Endothelial cell of umbilical vein (primary cell): ENCODE measurements around the gene CCDC188. TPM values are rescaled to one million over a fixed set of nuclear protein-coding genes. Genes with fewer than 3 reads are reported as not detected.
A peak's percentile ranks its signal among the peaks of the same experiment; 100 is the strongest.

ENCODE experiments used
- BruUV-seq: library from RNA; stranded (reverse); fragments of 400-500 nt; replicated peaks from 2 replicates; lab custom pipeline; 2021; lab: Mats Ljungman, UMichigan
- CTCF ChIA-PET: fragments of 300-600, 350-600 bp; sonication (Branson Sonifier 250); formaldehyde crosslinking; loops from one replicate; lab custom pipeline; 2021; ENCODE audit warnings: antibody characterized with exemption, inconsistent platforms; lab: Charles Lee
- POLR2A ChIA-PET: fragments of 300-600, 350-600 bp; sonication (Branson Sonifier 250); formaldehyde crosslinking; loops from one replicate; lab custom pipeline; 2021; ENCODE audit warnings: antibody characterized with exemption, inconsistent platforms; lab: Charles Lee
- DNase-seq: peaks from one replicate; pipeline ENCODE4 v3.0.0-alpha.2; 2011; ENCODE audit warnings: low read depth, low spot score
- FAIRE-seq: peaks from 2 replicates; lab custom pipeline; 2011; peaks lifted over from hg19 to GRCh38; lab: Jason Lieb, UNC
- H2AFZ ChIP-seq: 2 replicates; pipeline ENCODE4 v1.6.0; 2012; ENCODE audit warnings: low read depth, low read length, control low read depth, inconsistent platforms
- H3K27ac ChIP-seq: 2 replicates; pipeline ENCODE4 v1.5.1; 2011; ENCODE audit warnings: low read depth, mild to moderate bottlenecking, control low read depth, low read length, moderate library complexity; ENCODE audit not compliant: insufficient read depth
- H3K27me3 ChIP-seq, 2 experiments: 2 replicates each; pipeline versions ENCODE4 v1.6.0 to v1.6.1; 2011; ENCODE audit warnings: low read length in 2 of 2, mixed read lengths in 1 of 2; ENCODE audit not compliant: control insufficient read depth in 2 of 2, insufficient read depth in 2 of 2
- H3K36me3 ChIP-seq, 2 experiments: 2 replicates in 1 of 2; 3 replicates in 1 of 2; pipeline ENCODE4 v1.5.1; 2011; ENCODE audit warnings: low read length in 2 of 2, mild to moderate bottlenecking in 1 of 2, moderate library complexity in 1 of 2; ENCODE audit not compliant: control insufficient read depth in 2 of 2, insufficient read depth in 2 of 2; ENCODE audit errors: extremely low read depth in 1 of 2
- H3K4me1 ChIP-seq: 3 replicates; pipeline ENCODE4 v1.5.1; 2011; ENCODE audit warnings: mild to moderate bottlenecking, low read length; ENCODE audit not compliant: control insufficient read depth, insufficient read depth; ENCODE audit errors: extremely low read depth
- H3K4me2 ChIP-seq: 2 replicates; pipeline ENCODE4 v1.6.1; 2011; ENCODE audit warnings: low read length, control low read depth, mixed read lengths; ENCODE audit not compliant: insufficient read depth
- H3K4me3 ChIP-seq, 3 experiments: fragments of 200-600 bp in 1 of 3; sonication (generic), shearing (Covaris generic) in 1 of 3; replicated peaks in 1 of 3; 2 replicates each; pipeline ENCODE4 v1.5.1; 2011 to 2016; ENCODE audit warnings: control low read depth in 3 of 3, low read length in 3 of 3, mild to moderate bottlenecking in 2 of 3, inconsistent platforms in 1 of 3, low read depth in 1 of 3, moderate library complexity in 1 of 3; ENCODE audit not compliant: insufficient read depth in 1 of 3
- H3K79me2 ChIP-seq: 2 replicates; pipeline ENCODE4 v1.6.0; 2012; ENCODE audit warnings: low read length, inconsistent platforms; ENCODE audit not compliant: control insufficient read depth, insufficient read depth
- H3K9ac ChIP-seq: replicated peaks from 2 replicates; pipeline ENCODE3; 2011; ENCODE audit warnings: low read length, control low read depth; ENCODE audit not compliant: insufficient read depth; ENCODE audit errors: extremely low read depth
- H3K9me1 ChIP-seq: replicated peaks from 3 replicates; pipeline ENCODE4 v1.6.0; 2011; ENCODE audit warnings: mild to moderate bottlenecking, low read length; ENCODE audit not compliant: control insufficient read depth, insufficient read depth; ENCODE audit errors: extremely low read depth
- H3K9me3 ChIP-seq: replicated peaks from 2 replicates; pipeline ENCODE4 v1.5.1; 2012; ENCODE audit warnings: low read length, inconsistent platforms; ENCODE audit not compliant: control insufficient read depth, insufficient read depth
- H4K20me1 ChIP-seq: replicated peaks from 2 replicates; pipeline ENCODE3; 2011; ENCODE audit warnings: mild to moderate bottlenecking, low read length; ENCODE audit not compliant: control insufficient read depth, insufficient read depth; ENCODE audit errors: extremely low read depth
- EZH2 ChIP-seq: IDR thresholded peaks from 2 replicates; pipeline ENCODE4 v1.6.1; 2012; ENCODE audit warnings: borderline replicate concordance, low read depth, mild to moderate bottlenecking, moderate library complexity, low read length, inconsistent platforms; ENCODE audit not compliant: severe bottlenecking
- FOS ChIP-seq: IDR thresholded peaks from 2 replicates; pipeline ENCODE4 v1.6.1; 2011; ENCODE audit warnings: mild to moderate bottlenecking, low read length, moderate library complexity, borderline replicate concordance; ENCODE audit not compliant: insufficient read depth
- GATA2 ChIP-seq: IDR thresholded peaks from 2 replicates; pipeline ENCODE4 v1.7.0; 2011; ENCODE audit warnings: low read depth, mild to moderate bottlenecking, moderate library complexity, mixed read lengths, low read length; ENCODE audit not compliant: insufficient read length, insufficient read depth
- JUN ChIP-seq: IDR thresholded peaks from 2 replicates; pipeline ENCODE4 v1.6.1; 2011; ENCODE audit warnings: borderline replicate concordance, low read depth; ENCODE audit not compliant: insufficient read length, insufficient read depth
- MYC ChIP-seq: IDR thresholded peaks from one replicate; pipeline ENCODE4 v1.6.1; 2011; ENCODE audit warnings: mild to moderate bottlenecking, low read depth, low read length
- POLR2A ChIP-seq: IDR thresholded peaks from 2 replicates; pipeline ENCODE4 v1.6.1; 2012; ENCODE audit warnings: low read depth, mild to moderate bottlenecking, control low read depth, low read length
- POLR2AphosphoS5 ChIP-seq: IDR thresholded peaks from 2 replicates; pipeline ENCODE4 v1.6.1; 2012; ENCODE audit warnings: low read depth, mild to moderate bottlenecking, control low read depth, low read length, moderate library complexity; ENCODE audit not compliant: insufficient read depth
- dilution Hi-C: fragments of 300-500 bp; cut with MboI; formaldehyde crosslinking; loops from one replicate; pipeline ENCODE4 v1.15.0; 2019; ENCODE audit warnings: low sequenced_read_pairs; ENCODE audit not compliant: extremely low pct_ligation_motif_present
- intact Hi-C: fragments of 100-400 bp; cut with micrococcal nuclease; formaldehyde crosslinking; loops from one replicate; pipeline ENCODE4 v1.10.0; 2022
- polyA plus RNA-seq, 4 experiments: library from polyadenylated mRNA; depleted of rRNA in 3 of 4; stranded (reverse) in 3 of 4; unstranded in 1 of 4; fragments of >200 nt; gene quantifications; 2 replicates each; pipeline versions ENCODE4 v1.2.1 to v1.2.3, GENCODE V29; 2011 to 2012; ENCODE audit warnings: missing spikeins in 1 of 4
- total RNA-seq: library from RNA; stranded (reverse); gene quantifications from 2 replicates; pipeline ENCODE4 v1.2.3, GENCODE V29; 2021
- TF ChIP-seq, protein P1 (sequence below), 2 donors: IDR thresholded peaks; 1 replicate in 1 of 2; 2 replicates in 1 of 2; pipeline ENCODE4 v1.5.1; 2011; ENCODE audit warnings: low read length in 2 of 2, mild to moderate bottlenecking in 2 of 2, moderate library complexity in 2 of 2, control low read depth in 1 of 2, inconsistent platforms in 1 of 2, low read depth in 1 of 2; ENCODE audit not compliant: insufficient read depth in 1 of 2; ENCODE audit errors: extremely low read depth in 1 of 2
- TF ChIP-seq, protein P2 (sequence below): IDR thresholded peaks from 2 replicates; pipeline ENCODE4 v1.6.1; 2011; ENCODE audit not compliant: insufficient read depth, insufficient read length

Gene CCDC188
- total and polyA plus RNA-seq, 2 donors (not counting 3 experiments of a cell fraction or from before 2014, with no cell fraction given): 9.4 to 9.8 TPM

DNA sequence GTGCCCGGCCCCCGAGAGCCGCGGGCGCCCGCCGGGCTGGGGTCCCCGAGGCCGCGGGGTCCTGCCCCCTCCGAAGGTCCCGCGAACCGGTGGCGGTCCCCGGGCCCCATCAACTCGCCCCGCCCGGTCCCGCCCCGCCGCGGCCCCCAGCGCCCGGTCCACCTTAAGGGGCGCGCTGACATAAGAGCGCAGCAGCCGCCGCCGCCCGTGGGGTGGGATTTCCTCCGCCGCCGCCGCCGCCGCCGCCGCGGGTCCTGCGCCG is 19.3 kb downstream of the CCDC188 start, which contains the start of gene ZDHHC8:
ZDHHC8 (plus strand) TSS at position 208 of the 262 bp plus-strand sequence. CDS start 144 bp downstream, outside the sequence.
- no peaks in the 10 kb centered on the region for H3K27me3 ChIP-seq
- H3K27ac ChIP-seq: peak within 1 kb of the TSS; percentile 46
- H3K36me3 ChIP-seq: peaks cover 0 to 2% of the 10 kb centered on the region in 2 experiments
- peak within 1 kb of the TSS; percentile 45 for H3K4me2 ChIP-seq
- CTCF ChIA-PET: no interaction called here
- no TSS peak for BruUV-seq
- intact Hi-C loops (no loop called here), dilution Hi-C loops (no loop called here)
- no peaks in the 10 kb centered on the region for H4K20me1 ChIP-seq
- no peak for FAIRE-seq
- peaks cover 6% of the 10 kb centered on the region for H3K4me1 ChIP-seq
- peak within 1 kb of the TSS; percentile 65 to 85 (median 69) for H3K4me3 ChIP-seq
- H2AFZ ChIP-seq: peak within 1 kb of the TSS; percentile 77
- H3K9me3 ChIP-seq: no peaks in the 10 kb centered on the region
- TF ChIP-seq, protein P1, sequence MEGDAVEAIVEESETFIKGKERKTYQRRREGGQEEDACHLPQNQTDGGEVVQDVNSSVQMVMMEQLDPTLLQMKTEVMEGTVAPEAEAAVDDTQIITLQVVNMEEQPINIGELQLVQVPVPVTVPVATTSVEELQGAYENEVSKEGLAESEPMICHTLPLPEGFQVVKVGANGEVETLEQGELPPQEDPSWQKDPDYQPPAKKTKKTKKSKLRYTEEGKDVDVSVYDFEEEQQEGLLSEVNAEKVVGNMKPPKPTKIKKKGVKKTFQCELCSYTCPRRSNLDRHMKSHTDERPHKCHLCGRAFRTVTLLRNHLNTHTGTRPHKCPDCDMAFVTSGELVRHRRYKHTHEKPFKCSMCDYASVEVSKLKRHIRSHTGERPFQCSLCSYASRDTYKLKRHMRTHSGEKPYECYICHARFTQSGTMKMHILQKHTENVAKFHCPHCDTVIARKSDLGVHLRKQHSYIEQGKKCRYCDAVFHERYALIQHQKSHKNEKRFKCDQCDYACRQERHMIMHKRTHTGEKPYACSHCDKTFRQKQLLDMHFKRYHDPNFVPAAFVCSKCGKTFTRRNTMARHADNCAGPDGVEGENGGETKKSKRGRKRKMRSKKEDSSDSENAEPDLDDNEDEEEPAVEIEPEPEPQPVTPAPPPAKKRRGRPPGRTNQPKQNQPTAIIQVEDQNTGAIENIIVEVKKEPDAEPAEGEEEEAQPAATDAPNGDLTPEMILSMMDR (IDR thresholded peaks at IDR 0.05; ENCODE audit: extremely low read depth in 1 of 2, insufficient read depth in 1 of 2, low read depth in 1 of 2, low read length in 2 of 2): no peak
- no peak for TF ChIP-seq FOS
- no peak for TF ChIP-seq EZH2
- TF ChIP-seq MYC: no peak
- TF ChIP-seq POLR2A: no peak
- TF ChIP-seq JUN: no peak
- no peak for TF ChIP-seq POLR2AphosphoS5
- TF ChIP-seq, protein P2, sequence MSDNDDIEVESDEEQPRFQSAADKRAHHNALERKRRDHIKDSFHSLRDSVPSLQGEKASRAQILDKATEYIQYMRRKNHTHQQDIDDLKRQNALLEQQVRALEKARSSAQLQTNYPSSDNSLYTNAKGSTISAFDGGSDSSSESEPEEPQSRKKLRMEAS: no peak
- TF ChIP-seq GATA2: no peak
- peak within 1 kb of the TSS; percentile 71 for H3K9ac ChIP-seq
- DNase-seq: no peak
- H3K79me2 ChIP-seq: peaks cover 46% of the 10 kb centered on the region
- POLR2A ChIA-PET: no interaction called here
- H3K9me1 ChIP-seq: no peaks in the 10 kb centered on the region
